MCF 10A (cell line): ENCODE measurements around the gene NAA20. TPM values are rescaled to one million over a fixed set of nuclear protein-coding genes. Genes with fewer than 3 reads are reported as not detected.
A peak's percentile ranks its signal among the peaks of the same experiment; 100 is the strongest.

ENCODE experiments used
- BruUV-seq: library from RNA; stranded (reverse); fragments of 400-500 nt; replicated peaks from 2 replicates; lab custom pipeline; 2021; lab: Mats Ljungman, UMichigan
- CTCF ChIA-PET: fragments of 300-600 bp; sonication (Branson Sonifier 250); formaldehyde crosslinking; extraction: SDS; loops from one replicate; lab custom pipeline; 2021; ENCODE audit warnings: antibody characterized with exemption, inconsistent platforms; lab: Yijun Ruan, JAX
- POLR2A ChIA-PET: fragments of 300-600, 350-650 bp; sonication (Branson Sonifier 250); formaldehyde crosslinking; extraction: SDS; loops from one replicate; lab custom pipeline; 2020; ENCODE audit warnings: antibody characterized with exemption, inconsistent platforms; lab: Yijun Ruan, JAX
- DNase-seq: peaks from one replicate; pipeline ENCODE4 v3.0.0-alpha.2; 2018; ENCODE audit not compliant: unreplicated experiment
- H3K27ac Mint-ChIP-seq: one replicate; pipeline ENCODE4 v1.8.0; 2022; ENCODE audit warnings: mild to moderate bottlenecking, low read depth, mixed read lengths; ENCODE audit not compliant: unreplicated experiment
- H3K27me3 Mint-ChIP-seq: one replicate; pipeline ENCODE4 v1.8.0; 2022; ENCODE audit warnings: mixed read lengths; ENCODE audit not compliant: insufficient read depth, unreplicated experiment
- H3K36me3 Mint-ChIP-seq: one replicate; pipeline ENCODE4 v1.8.0; 2022; ENCODE audit warnings: mild to moderate bottlenecking, moderate library complexity, mixed read lengths; ENCODE audit not compliant: insufficient read depth, unreplicated experiment
- H3K4me1 Mint-ChIP-seq: one replicate; pipeline ENCODE4 v1.8.0; 2022; ENCODE audit warnings: mixed read lengths; ENCODE audit not compliant: insufficient read depth, unreplicated experiment
- H3K4me3 Mint-ChIP-seq: one replicate; pipeline ENCODE4 v1.8.0; 2022; ENCODE audit warnings: mild to moderate bottlenecking, moderate library complexity, mixed read lengths; ENCODE audit not compliant: unreplicated experiment
- H3K9me3 Mint-ChIP-seq: one replicate; pipeline ENCODE4 v1.8.0; 2022; ENCODE audit warnings: mixed read lengths; ENCODE audit not compliant: unreplicated experiment
- intact Hi-C: fragments of 100-400 bp; cut with micrococcal nuclease; formaldehyde crosslinking; loops from 2 replicates; pipeline ENCODE4 v1.14.1; 2022
- total RNA-seq: library from RNA; stranded (reverse); gene quantifications from 2 replicates; pipeline ENCODE4 v1.2.3, GENCODE V29; 2022
- TF ChIP-seq, protein P1 (sequence below): fragments of 200-600 bp; IDR thresholded peaks from one replicate; pipeline ENCODE4 v1.8.0; 2022; ENCODE audit warnings: antibody characterized with exemption, mild to moderate bottlenecking; ENCODE audit not compliant: unreplicated experiment

The NAA20 gene
- total RNA-seq, 1 experiment from 2014 or later: 109 TPM

DNA sequence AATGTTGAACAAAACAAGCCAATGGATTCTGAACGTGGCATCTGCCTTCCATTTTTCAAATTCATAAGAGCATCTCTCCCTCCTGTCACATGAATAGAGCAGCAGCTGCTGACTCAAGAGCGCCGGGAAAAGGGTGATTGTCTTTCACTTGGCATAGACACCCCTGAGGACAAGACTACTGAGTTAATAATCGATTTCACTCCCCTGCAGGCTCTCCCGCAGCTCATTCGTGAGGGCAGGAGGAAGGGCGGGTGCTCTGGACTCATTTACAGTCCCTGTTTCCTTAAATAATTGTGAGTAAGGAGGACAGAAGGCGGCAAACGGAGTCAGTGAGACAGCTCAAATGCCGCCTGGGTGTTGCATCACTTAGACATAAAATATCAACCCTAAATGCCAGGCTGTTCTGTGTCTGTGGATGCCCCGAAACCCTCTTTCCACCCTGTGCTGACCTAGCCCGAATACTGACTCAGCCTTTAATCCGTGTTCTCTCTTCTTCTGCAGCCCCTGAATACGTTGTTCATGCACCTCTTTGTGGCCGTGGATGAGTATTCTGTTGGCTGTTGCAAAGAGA lies 56.7 kb downstream of the NAA20 start:
- BruUV-seq: no TSS peak
- ChIA-PET POLR2A (interaction anchor here (1.6 to 2.1 kb wide), 2 partner anchors 11 to 21 kb away, joined by 12 to 13 read pairs; partner anchors contain the start of genes CFAP61 and CRNKL1), CTCF (interaction anchor here (0.7 to 2.3 kb wide), 9 partner anchors 10 to 521 kb away, joined by 3 to 19 read pairs (median 4); partner anchors contain the start of genes CFAP61 and CRNKL1)
- intact Hi-C loops: no loop called here
- H3K4me1 Mint-ChIP-seq: peaks cover under 1% of the 10 kb centered on the region
- no peak for DNase-seq
- no peak overlapping the region for H3K27ac Mint-ChIP-seq
- no peaks in the 10 kb centered on the region for H3K27me3 Mint-ChIP-seq
- no peaks in the 10 kb centered on the region for H3K36me3 Mint-ChIP-seq
- H3K9me3 Mint-ChIP-seq: no peaks in the 10 kb centered on the region
- TF ChIP-seq, protein P1, sequence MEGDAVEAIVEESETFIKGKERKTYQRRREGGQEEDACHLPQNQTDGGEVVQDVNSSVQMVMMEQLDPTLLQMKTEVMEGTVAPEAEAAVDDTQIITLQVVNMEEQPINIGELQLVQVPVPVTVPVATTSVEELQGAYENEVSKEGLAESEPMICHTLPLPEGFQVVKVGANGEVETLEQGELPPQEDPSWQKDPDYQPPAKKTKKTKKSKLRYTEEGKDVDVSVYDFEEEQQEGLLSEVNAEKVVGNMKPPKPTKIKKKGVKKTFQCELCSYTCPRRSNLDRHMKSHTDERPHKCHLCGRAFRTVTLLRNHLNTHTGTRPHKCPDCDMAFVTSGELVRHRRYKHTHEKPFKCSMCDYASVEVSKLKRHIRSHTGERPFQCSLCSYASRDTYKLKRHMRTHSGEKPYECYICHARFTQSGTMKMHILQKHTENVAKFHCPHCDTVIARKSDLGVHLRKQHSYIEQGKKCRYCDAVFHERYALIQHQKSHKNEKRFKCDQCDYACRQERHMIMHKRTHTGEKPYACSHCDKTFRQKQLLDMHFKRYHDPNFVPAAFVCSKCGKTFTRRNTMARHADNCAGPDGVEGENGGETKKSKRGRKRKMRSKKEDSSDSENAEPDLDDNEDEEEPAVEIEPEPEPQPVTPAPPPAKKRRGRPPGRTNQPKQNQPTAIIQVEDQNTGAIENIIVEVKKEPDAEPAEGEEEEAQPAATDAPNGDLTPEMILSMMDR: no peak
- no peak overlapping the region for H3K4me3 Mint-ChIP-seq

DNA sequence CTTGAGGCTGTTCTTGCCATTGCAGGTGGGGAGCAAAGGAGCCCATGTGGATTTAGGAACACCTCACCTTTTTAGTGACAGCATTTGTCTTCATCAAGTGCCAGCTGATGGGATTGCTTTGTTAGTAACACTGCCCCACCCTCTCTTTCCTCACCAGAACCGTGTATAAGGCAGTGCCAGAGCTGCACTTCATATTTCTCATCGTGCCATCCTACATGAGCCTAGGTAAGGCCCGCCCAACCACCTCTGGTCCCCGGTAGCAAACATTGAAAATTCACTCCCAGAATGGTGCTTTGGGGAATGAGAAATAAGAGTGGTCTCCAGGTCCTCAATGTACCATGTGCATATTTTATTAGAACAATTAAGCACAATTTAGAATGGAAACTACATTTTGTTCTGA lies 57.9 kb downstream of the NAA20 start:
- H3K27ac Mint-ChIP-seq: no peak overlapping the region
- ChIA-PET CTCF (interaction anchor here (1.3 to 2.0 kb wide), 3 partner anchors 8 to 520 kb away, joined by 3 to 6 read pairs (median 6); no protein-coding TSS in a partner anchor), POLR2A (interaction anchor here (1.2 to 2.1 kb wide), 2 partner anchors 10 to 23 kb away, joined by 6 to 13 read pairs; partner anchors contain the start of genes CFAP61 and CRNKL1)
- no TSS peak for BruUV-seq
- no peaks in the 10 kb centered on the region for H3K9me3 Mint-ChIP-seq
- peaks cover 6% of the 10 kb centered on the region for H3K4me1 Mint-ChIP-seq
- no peak for DNase-seq
- H3K4me3 Mint-ChIP-seq: no peak overlapping the region
- no peaks in the 10 kb centered on the region for H3K36me3 Mint-ChIP-seq
- H3K27me3 Mint-ChIP-seq: no peaks in the 10 kb centered on the region
- TF ChIP-seq, protein P1: no peak
- intact Hi-C loops: no loop called here

DNA sequence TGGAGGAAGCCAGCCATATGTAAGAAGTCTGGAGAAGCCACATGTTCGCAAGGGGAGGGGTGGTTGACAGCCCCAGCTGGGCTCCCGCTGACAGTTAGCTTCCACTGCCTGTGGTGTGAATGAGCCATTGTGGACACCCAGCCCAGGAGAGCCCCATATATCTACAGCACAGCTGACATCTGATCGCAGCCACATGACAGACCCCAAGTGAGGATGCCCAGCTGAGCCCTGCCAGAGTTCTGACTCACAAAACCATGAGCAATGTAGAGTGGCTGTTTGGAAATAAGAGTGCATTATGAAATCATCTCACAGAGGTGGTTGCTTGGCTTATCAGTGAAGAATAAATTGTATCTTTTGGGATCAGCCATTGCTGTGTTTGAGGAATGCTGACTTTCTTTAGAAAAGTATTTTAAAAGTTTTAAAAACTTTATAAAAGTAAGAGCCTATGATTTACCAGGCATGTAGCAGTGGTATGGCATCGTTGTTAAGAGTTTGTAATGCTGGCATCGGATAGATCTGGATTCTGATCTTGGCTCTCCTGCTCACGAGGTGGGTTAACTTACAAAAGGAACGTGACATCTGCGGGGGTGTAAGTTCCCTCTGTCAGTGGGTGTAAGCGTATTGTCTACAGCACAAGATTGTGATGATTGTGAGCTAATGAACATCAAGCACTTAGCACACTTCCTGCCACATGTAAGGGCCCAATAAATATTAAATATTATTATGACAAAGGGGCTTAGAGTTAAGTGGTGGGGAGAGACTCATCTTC lies 59.3 kb downstream of the NAA20 start:
- Mint-ChIP-seq H3K4me1 (peaks cover 7% of the 10 kb centered on the region), H3K36me3 (no peaks in the 10 kb centered on the region), H3K4me3 (no peak overlapping the region), H3K9me3 (no peaks in the 10 kb centered on the region), H3K27ac (no peak overlapping the region), H3K27me3 (no peaks in the 10 kb centered on the region)
- POLR2A ChIA-PET: interaction anchor here (0.6 to 2.1 kb wide), 4 partner anchors 8 to 488 kb away, joined by 3 to 13 read pairs (median 4); partner anchors contain the start of genes CFAP61 and CRNKL1
- BruUV-seq: no TSS peak
- DNase-seq: peak; percentile 61
- TF ChIP-seq, protein P1: no peak
- intact Hi-C loops: no loop called here
- CTCF ChIA-PET: interaction anchor here (0.6 to 2.0 kb wide), 10 partner anchors 8 to 518 kb away, joined by 3 to 6 read pairs (median 3); partner anchors contain the start of genes CFAP61 and CRNKL1

DNA sequence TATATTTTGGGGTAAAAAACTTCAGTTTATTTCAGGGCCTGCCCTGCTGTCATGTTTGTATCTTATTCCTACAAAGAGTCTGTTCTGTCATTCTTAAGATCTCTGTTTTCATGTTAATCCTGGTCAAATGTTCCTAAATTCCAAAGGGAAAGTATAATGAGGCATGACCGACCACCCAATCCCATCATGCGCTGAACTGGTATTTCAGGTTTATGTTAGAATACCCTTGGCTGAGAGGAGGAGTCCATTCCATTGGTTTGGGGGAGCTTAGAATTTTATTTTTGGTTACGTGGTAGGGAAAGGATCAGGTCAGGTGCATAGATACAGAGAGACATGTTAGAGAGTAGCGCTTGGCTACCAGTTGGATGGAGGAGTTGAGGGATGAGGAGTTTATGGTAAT lies 60.9 kb downstream of the NAA20 start:
- ChIA-PET POLR2A (interaction anchor here (1.0 kb wide), 1 partner anchor 25 kb away, joined by 4 read pairs; no protein-coding TSS in a partner anchor), CTCF (interaction anchor here (0.6 to 1.7 kb wide), 3 partner anchors 50 to 499 kb away, joined by 3 to 4 read pairs (median 3); no protein-coding TSS in a partner anchor)
- intact Hi-C loops: no loop called here
- H3K9me3 Mint-ChIP-seq: no peaks in the 10 kb centered on the region
- H3K36me3 Mint-ChIP-seq: no peaks in the 10 kb centered on the region
- H3K27ac Mint-ChIP-seq: no peak overlapping the region
- H3K27me3 Mint-ChIP-seq: no peaks in the 10 kb centered on the region
- H3K4me3 Mint-ChIP-seq: no peak overlapping the region
- no TSS peak for BruUV-seq
- peaks cover 15% of the 10 kb centered on the region for H3K4me1 Mint-ChIP-seq
- DNase-seq: no peak
- TF ChIP-seq, protein P1: no peak
